H9 (cell line): ENCODE results near the gene HMCN1. TPM values are rescaled to one million over a fixed set of nuclear protein-coding genes. Genes with fewer than 3 reads are reported as not detected.

ENCODE experiments used
- DNase-seq: peaks from one replicate; pipeline ENCODE4 v3.0.0-alpha.2; 2017
- H2AFZ ChIP-seq: one replicate; pipeline ENCODE4 v1.6.1; 2013; ENCODE audit warnings: mild to moderate bottlenecking, low read length, control low read depth, moderate library complexity
- H2AK5ac ChIP-seq: 2 replicates; pipeline ENCODE4 v1.6.1; 2013; ENCODE audit warnings: low read length, control low read depth, mixed read lengths; ENCODE audit not compliant: insufficient read length
- H2BK120ac ChIP-seq: one replicate; pipeline ENCODE4 v1.6.1; 2013; ENCODE audit warnings: low read depth, mild to moderate bottlenecking, low read length, control low read depth, inconsistent platforms; ENCODE audit not compliant: poor library complexity, severe bottlenecking
- H2BK12ac ChIP-seq: 2 replicates; pipeline ENCODE4 v1.6.1; 2013; ENCODE audit warnings: low read length, control low read depth, mixed read lengths, low read depth; ENCODE audit not compliant: insufficient read length
- H2BK15ac ChIP-seq: 2 replicates; pipeline ENCODE4 v1.6.1; 2013; ENCODE audit warnings: low read depth, low read length, control low read depth
- H2BK20ac ChIP-seq: one replicate; pipeline ENCODE4 v1.6.1; 2013; ENCODE audit warnings: low read depth, mild to moderate bottlenecking, low read length, control low read depth, inconsistent platforms; ENCODE audit not compliant: poor library complexity, severe bottlenecking
- H2BK5ac ChIP-seq: 2 replicates; pipeline ENCODE4 v1.6.1; 2013; ENCODE audit warnings: low read length, control low read depth, mixed read lengths; ENCODE audit not compliant: insufficient read length
- H3K14ac ChIP-seq: 2 replicates; pipeline ENCODE4 v1.6.1; 2013; ENCODE audit warnings: low read length, control low read depth; ENCODE audit not compliant: insufficient read depth
- H3K18ac ChIP-seq: 2 replicates; pipeline ENCODE4 v1.6.1; 2013; ENCODE audit warnings: low read depth, mild to moderate bottlenecking, mixed read lengths, low read length, control low read depth; ENCODE audit not compliant: insufficient read length
- H3K23ac ChIP-seq: 2 replicates; pipeline ENCODE4 v1.6.1; 2013; ENCODE audit warnings: low read length, control low read depth, mixed read lengths, low read depth; ENCODE audit not compliant: insufficient read length
- H3K23me2 ChIP-seq: 2 replicates; pipeline ENCODE4 v1.6.1; 2013; ENCODE audit warnings: low read depth, mild to moderate bottlenecking, mixed read lengths, low read length, control low read depth; ENCODE audit not compliant: insufficient read length, poor library complexity, severe bottlenecking
- H3K27ac ChIP-seq: 2 replicates; pipeline ENCODE4 v1.5.1; 2013; ENCODE audit warnings: low read length, control low read depth, mixed read lengths, low read depth; ENCODE audit not compliant: insufficient read length
- H3K27me3 ChIP-seq: 2 replicates; pipeline ENCODE4 v1.6.1; 2013; ENCODE audit warnings: low read length, control low read depth, inconsistent platforms; ENCODE audit not compliant: insufficient read depth
- H3K4ac ChIP-seq: 2 replicates; pipeline ENCODE4 v1.6.1; 2013; ENCODE audit warnings: low read depth, mild to moderate bottlenecking, control low read depth, inconsistent platforms, low read length, moderate library complexity
- H3K4me1 ChIP-seq: 2 replicates; pipeline ENCODE4 v1.6.1; 2013; ENCODE audit warnings: low read length, control low read depth, inconsistent platforms; ENCODE audit not compliant: insufficient read depth
- H3K4me2 ChIP-seq: 2 replicates; pipeline ENCODE4 v1.6.1; 2013; ENCODE audit warnings: low read length, control low read depth, mixed read lengths; ENCODE audit not compliant: insufficient read length, insufficient read depth
- H3K56ac ChIP-seq: 2 replicates; pipeline ENCODE4 v1.6.1; 2013; ENCODE audit warnings: low read depth, mild to moderate bottlenecking, mixed read lengths, low read length, control low read depth; ENCODE audit not compliant: insufficient read length
- H3K79me1 ChIP-seq: 2 replicates; pipeline ENCODE4 v1.6.1; 2013; ENCODE audit warnings: low read depth, mild to moderate bottlenecking, moderate library complexity, low read length, control low read depth, inconsistent platforms; ENCODE audit not compliant: insufficient read depth, poor library complexity, severe bottlenecking
- H3K79me2 ChIP-seq: 2 replicates; pipeline ENCODE4 v1.6.1; 2013; ENCODE audit warnings: low read length, control low read depth, inconsistent platforms; ENCODE audit not compliant: insufficient read depth
- H3K9ac ChIP-seq: 2 replicates; pipeline ENCODE4 v1.6.1; 2013; ENCODE audit warnings: low read length, control low read depth, mixed read lengths; ENCODE audit not compliant: insufficient read length; ENCODE audit errors: extremely low read depth
- H3K9me3 ChIP-seq: one replicate; pipeline ENCODE4 v1.6.1; 2013; ENCODE audit warnings: low read depth, low read length, inconsistent platforms; ENCODE audit not compliant: control insufficient read depth
- H3T11ph ChIP-seq: one replicate; pipeline ENCODE4 v1.6.1; 2013; ENCODE audit warnings: mild to moderate bottlenecking, low read length, control low read depth, inconsistent platforms
- H4K20me1 ChIP-seq: one replicate; pipeline ENCODE4 v1.6.1; 2013; ENCODE audit not compliant: control insufficient read depth, insufficient read length, insufficient read depth
- H4K5ac ChIP-seq: 2 replicates; pipeline ENCODE4 v1.6.1; 2013; ENCODE audit warnings: low read depth, mild to moderate bottlenecking, mixed read lengths, low read length, control low read depth; ENCODE audit not compliant: insufficient read length
- H4K8ac ChIP-seq: replicated peaks from 2 replicates; pipeline ENCODE4 v1.6.1; 2013; ENCODE audit warnings: low read length, control low read depth, mixed read lengths, low read depth; ENCODE audit not compliant: insufficient read length
- H4K91ac ChIP-seq: 2 replicates; pipeline ENCODE4 v1.6.1; 2013; ENCODE audit warnings: low read depth, mild to moderate bottlenecking, moderate library complexity, mixed read lengths, low read length, control low read depth; ENCODE audit not compliant: insufficient read length
- H3K27ac Mint-ChIP-seq, 3 experiments: 2 replicates in 2 of 3; 3 replicates in 1 of 3; pipeline ENCODE4 v1.8.0; 2020 to 2021; ENCODE audit warnings: mixed read lengths in 3 of 3, mild to moderate bottlenecking in 1 of 3, moderate library complexity in 1 of 3
- H3K27me3 Mint-ChIP-seq: 2 replicates; pipeline ENCODE4 v1.8.0; 2021; ENCODE audit warnings: low read depth, mild to moderate bottlenecking, moderate library complexity, mixed read lengths
- H3K36me3 Mint-ChIP-seq, 3 experiments: 2 replicates in 2 of 3; 3 replicates in 1 of 3; pipeline ENCODE4 v1.8.0; 2020 to 2021; ENCODE audit warnings: low read depth in 3 of 3, mixed read lengths in 3 of 3; ENCODE audit not compliant: insufficient read depth in 1 of 3
- H3K4me1 Mint-ChIP-seq, 2 experiments: 2 replicates each; pipeline ENCODE4 v1.8.0; 2020; ENCODE audit warnings: mixed read lengths in 2 of 2
- H3K4me3 Mint-ChIP-seq, 2 experiments: 2 replicates in 1 of 2; 3 replicates in 1 of 2; pipeline ENCODE4 v1.8.0; 2020 to 2021; ENCODE audit warnings: mild to moderate bottlenecking in 2 of 2, mixed read lengths in 2 of 2, moderate library complexity in 1 of 2
- H3K9me3 Mint-ChIP-seq, 2 experiments: 2 replicates in 1 of 2; 3 replicates in 1 of 2; pipeline ENCODE4 v1.8.0; 2020; ENCODE audit warnings: mild to moderate bottlenecking in 2 of 2, mixed read lengths in 2 of 2, moderate library complexity in 1 of 2
- WGBS: extraction: QIAGEN DNeasy Blood & Tissue Kit; methylation state at CpG from one replicate; pipeline ENCODE4 v1.1.7; 2013; ENCODE audit warnings: missing lambda C conversion rate, low lambda C conversion rate, mixed read lengths; ENCODE audit not compliant: insufficient read length; ENCODE audit errors: extremely low coverage; 5-methylcytosine and 5-hydroxymethylcytosine counted together
- total RNA-seq: library from RNA; stranded (reverse); gene quantifications from 2 replicates; pipeline ENCODE4 v1.2.1, GENCODE V29; 2021
- TF ChIP-seq, protein P1 (sequence below): fragments of 200-600 bp; sonication (generic); conservative IDR thresholded peaks from 3 replicates; pipeline ENCODE4 v1.8.0; 2021; ENCODE audit warnings: antibody characterized with exemption, mild to moderate bottlenecking

Gene HMCN1
- total RNA-seq, 1 experiment from 2014 or later: 3.3 TPM

DNA sequence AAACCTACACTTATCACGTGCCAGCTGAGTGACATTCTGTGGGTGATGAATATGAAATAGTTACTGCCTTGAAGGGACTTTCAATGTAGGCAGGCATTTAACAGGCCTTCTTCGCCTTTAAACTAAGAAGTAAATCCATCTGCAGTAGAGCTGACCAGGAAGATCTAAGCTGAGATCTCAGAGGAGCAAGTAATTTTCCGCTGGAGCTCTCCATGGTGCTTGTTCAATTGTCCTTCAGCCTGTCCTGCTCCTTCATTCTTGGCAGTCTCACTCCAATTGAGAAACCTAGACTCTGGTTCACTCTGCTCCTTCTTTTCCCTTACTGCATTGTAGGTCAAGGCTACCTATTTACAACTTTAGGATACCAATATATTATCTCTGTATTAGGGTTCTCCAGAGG is 183.5 kb downstream of the HMCN1 start:
- Histone ChIP-seq H3K9me3 (no peaks in the 10 kb centered on the region), H3K9ac (no peak overlapping the region), H2BK15ac (no peak overlapping the region), H2BK12ac (no peak overlapping the region), H3K27ac (no peak overlapping the region), H3K4me2 (no peak overlapping the region), H3K56ac (no peak overlapping the region), H3K79me2 (no peaks in the 10 kb centered on the region), H4K20me1 (no peaks in the 10 kb centered on the region), H3K23me2 (no peaks in the 10 kb centered on the region), H2AFZ (no peak overlapping the region), H3K79me1 (no peaks in the 10 kb centered on the region), H3K4ac (no peak overlapping the region), H2AK5ac (no peak overlapping the region), H4K8ac (no peak overlapping the region), H2BK20ac (no peak overlapping the region), H3K18ac (no peak overlapping the region), H3T11ph (no peak overlapping the region), H3K23ac (no peak overlapping the region), H4K91ac (no peak overlapping the region), H3K4me1 (peaks cover 7% of the 10 kb centered on the region; the same call in 1 of the 2 replicates), H2BK120ac (no peak overlapping the region), H3K14ac (no peak overlapping the region), H3K27me3 (no peaks in the 10 kb centered on the region), H4K5ac (no peak overlapping the region), H2BK5ac (no peak overlapping the region)
- no CpG with 5 or more reads among the region's 3 CpGs for WGBS
- Mint-ChIP-seq H3K9me3 (no peaks in the 10 kb centered on the region), H3K27me3 (no peaks in the 10 kb centered on the region), H3K4me1 (peaks cover 23 to 27% of the 10 kb centered on the region in 2 experiments), H3K4me3 (no peak overlapping the region), H3K36me3 (no peaks in the 10 kb centered on the region; a peak in 1 of 7 replicates), H3K27ac (no peak overlapping the region)
- TF ChIP-seq, protein P1, sequence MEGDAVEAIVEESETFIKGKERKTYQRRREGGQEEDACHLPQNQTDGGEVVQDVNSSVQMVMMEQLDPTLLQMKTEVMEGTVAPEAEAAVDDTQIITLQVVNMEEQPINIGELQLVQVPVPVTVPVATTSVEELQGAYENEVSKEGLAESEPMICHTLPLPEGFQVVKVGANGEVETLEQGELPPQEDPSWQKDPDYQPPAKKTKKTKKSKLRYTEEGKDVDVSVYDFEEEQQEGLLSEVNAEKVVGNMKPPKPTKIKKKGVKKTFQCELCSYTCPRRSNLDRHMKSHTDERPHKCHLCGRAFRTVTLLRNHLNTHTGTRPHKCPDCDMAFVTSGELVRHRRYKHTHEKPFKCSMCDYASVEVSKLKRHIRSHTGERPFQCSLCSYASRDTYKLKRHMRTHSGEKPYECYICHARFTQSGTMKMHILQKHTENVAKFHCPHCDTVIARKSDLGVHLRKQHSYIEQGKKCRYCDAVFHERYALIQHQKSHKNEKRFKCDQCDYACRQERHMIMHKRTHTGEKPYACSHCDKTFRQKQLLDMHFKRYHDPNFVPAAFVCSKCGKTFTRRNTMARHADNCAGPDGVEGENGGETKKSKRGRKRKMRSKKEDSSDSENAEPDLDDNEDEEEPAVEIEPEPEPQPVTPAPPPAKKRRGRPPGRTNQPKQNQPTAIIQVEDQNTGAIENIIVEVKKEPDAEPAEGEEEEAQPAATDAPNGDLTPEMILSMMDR: no peak
- peak; percentile 56 for DNase-seq
